ENCODE measurements around the gene PCID2. TPM values are rescaled to one million over a fixed set of nuclear protein-coding genes. Genes with fewer than 3 reads are reported as not detected.

Gene PCID2
- total RNA-seq, 2 experiments from 2014 or later, result 60.3 to 68.0 TPM

DNA sequence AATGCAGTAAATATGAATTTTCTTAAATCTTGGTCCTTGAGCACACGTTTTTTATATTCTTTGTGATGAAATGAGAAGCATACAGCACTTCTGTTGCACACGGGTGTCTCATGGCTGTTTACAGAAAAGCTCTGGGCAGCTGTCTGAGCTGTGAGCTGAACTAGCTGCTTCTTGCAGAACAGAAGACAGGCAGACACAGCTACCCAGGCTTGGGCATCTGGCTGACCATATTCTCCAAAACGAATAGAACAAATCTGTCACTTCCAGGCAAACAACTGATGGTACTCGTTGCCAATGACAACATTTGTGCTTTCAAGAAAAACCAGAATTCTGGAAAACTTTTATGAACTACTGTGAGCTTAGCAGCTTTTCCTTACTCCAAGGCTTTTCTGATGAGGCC, 16.2 kb downstream of the PCID2 start:
- H3K36me3 Mint-ChIP-seq, result peaks cover 46% of the 10 kb centered on the region
- H3K4me1 Mint-ChIP-seq, result peaks cover 19% of the 10 kb centered on the region
- H3K9me3 Mint-ChIP-seq (ENCODE audit: low read depth), result peaks cover 2% of the 10 kb centered on the region
- CTCF ChIA-PET, result no interaction called here
- no peak overlapping the region for H3K4me3 Mint-ChIP-seq
- H3K27ac Mint-ChIP-seq, result no peak overlapping the region
- H3K27me3 Mint-ChIP-seq, result no peaks in the 10 kb centered on the region
- DNase-seq (no peak), ATAC-seq (no peak)

DNA sequence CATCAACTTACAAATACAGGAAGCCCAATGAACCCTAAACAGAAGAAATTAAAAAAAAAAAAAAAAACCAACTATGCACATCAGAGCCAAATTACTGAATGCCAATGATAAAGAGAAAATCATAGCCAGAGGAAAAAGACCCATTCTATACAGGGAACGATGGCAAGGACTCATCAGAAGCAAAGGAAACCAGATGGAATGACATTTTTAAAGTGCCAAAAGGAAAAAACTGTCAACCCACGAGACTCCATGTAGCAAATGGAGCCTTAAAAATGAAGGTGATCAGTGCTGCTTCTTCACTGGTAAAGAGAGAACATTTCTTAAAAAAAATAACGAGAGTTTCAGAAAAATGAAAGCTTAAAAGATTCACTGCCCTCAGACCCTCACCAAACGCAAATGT, 18.3 kb downstream of the PCID2 start:
- Mint-ChIP-seq H3K9me3 (ENCODE audit: low read depth) (peaks cover 2% of the 10 kb centered on the region), H3K27me3 (no peaks in the 10 kb centered on the region), H3K4me3 (no peak overlapping the region), H3K27ac (no peak overlapping the region), H3K36me3 (peaks cover 46% of the 10 kb centered on the region), H3K4me1 (peaks cover 36% of the 10 kb centered on the region)
- no peak for ATAC-seq
- DNase-seq, result no peak
- CTCF ChIA-PET, result no interaction called here

DNA sequence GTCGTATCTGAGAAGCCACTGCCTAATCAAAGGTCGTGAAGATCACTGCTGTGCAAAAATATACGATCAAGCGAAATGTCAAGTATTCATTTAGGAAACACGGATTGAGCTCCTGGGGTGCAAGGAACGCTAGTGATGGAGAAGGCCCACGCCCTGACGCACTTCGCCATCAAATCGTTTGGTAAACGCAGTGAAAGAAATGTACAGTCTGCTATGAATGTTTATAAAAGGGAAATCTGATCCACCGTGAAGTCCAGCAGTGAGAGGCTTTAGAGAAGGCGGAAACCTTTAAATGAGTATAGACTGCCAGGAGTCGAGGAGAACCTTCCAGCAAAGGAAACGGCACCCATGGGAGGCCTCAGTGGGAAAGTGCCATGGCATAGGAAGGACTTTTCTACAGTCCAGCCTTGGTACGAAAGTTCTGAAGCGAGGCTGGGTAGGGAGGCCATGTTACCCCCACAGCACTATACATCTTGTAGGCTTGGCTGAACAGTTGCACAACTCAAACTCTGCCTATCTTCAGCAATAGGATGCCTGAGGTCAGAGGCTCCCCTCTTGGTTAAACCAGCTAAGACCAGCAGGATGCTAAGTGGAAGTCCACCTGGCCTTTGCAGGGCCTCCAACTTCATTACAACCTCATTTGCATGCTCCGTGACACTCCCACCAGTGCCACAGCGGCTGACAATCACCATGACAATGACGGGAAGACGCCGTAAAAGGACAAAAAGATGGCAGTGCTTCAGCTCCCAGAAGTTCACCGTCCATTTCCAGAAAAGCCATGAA, 20.4 kb downstream of the PCID2 start:
- Mint-ChIP-seq H3K9me3 (ENCODE audit: low read depth) (peaks cover 2% of the 10 kb centered on the region), H3K4me1 (peaks cover 53% of the 10 kb centered on the region), H3K27ac (peak overlapping the region; percentile 33), H3K36me3 (peaks cover 52% of the 10 kb centered on the region), H3K27me3 (no peaks in the 10 kb centered on the region), H3K4me3 (no peak overlapping the region)
- CTCF ChIA-PET, result no interaction called here
- no peak for DNase-seq
- no peak for ATAC-seq

DNA sequence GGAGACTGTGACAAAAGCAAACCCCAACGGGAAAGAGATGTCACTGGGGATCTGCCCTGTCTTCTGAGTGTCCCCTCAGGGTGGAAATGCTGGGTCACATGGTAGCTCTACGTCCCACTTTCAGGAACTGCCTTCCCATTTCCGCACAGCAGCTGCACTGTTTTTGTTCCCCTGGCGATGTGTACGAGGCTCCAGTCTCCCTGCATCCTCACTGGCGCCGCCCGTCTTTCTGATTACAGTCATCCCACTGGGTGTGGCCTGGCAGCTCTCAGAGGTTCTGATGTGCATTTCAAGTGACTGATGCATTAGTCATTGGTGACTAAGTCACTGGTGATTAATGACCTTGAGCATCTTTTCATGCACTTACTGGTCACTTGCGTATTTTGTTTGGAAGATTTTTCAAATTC, 21.2 kb downstream of the PCID2 start:
- peak; percentile 55 for DNase-seq

DNA sequence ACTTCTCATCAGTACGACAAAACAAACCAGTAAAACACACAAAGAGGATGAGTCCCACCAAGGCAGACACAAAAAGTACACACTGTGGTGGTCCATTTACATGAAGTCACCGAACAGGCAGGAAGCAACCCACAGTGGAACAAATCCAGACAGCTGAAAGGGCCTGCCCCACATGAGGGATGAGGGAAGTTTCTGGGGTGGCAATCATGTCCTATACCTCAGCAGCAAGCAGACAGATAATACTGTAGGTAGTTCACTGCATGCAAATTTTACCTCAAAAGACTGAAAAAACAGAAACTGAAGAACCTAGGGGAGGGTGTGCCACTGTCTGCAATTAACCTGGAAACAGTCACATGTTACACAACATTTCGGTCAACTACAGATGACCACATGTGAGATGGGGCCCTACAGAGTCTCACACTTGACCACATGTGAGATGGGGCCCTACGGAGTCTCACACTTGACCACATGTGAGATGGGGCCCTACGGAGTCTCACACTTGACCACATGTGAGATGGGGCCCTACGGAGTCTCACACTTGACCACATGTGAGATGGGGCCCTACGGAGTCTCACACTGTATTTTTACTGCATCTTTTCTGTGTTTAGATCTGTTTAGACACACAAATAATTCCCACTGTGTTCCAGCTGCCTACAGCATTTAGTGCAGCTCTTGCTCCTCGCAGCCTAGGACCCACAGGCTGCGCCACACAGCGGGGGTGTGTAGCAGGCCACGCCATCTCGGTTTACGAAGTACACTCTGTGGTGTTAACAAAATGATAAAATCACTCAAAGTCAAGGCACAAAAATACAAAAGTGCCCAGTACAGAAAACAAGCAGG, 22.2 kb downstream of the PCID2 start:
- Mint-ChIP-seq H3K4me1 (peaks cover 60% of the 10 kb centered on the region), H3K27me3 (no peaks in the 10 kb centered on the region), H3K36me3 (peaks cover 57% of the 10 kb centered on the region), H3K9me3 (ENCODE audit: low read depth) (peaks cover 2% of the 10 kb centered on the region), H3K4me3 (peak overlapping the region; percentile 23), H3K27ac (peak overlapping the region; percentile 63)
- CTCF ChIA-PET, result interaction anchor here (0.6 to 4.0 kb wide), 3 partner anchors 17 to 23 kb away, joined by 3 to 18 read pairs (median 4); partner anchors contain the start of genes CUL4A and PCID2
- DNase-seq (no peak), ATAC-seq (peak; percentile 35)

More for the DNA sequence above, 21.2 kb downstream of the PCID2 start:
- Mint-ChIP-seq H3K4me3 (no peak overlapping the region), H3K27ac (peak overlapping the region; percentile 56), H3K36me3 (peaks cover 54% of the 10 kb centered on the region), H3K9me3 (ENCODE audit: low read depth) (peaks cover 2% of the 10 kb centered on the region), H3K4me1 (peaks cover 56% of the 10 kb centered on the region), H3K27me3 (no peaks in the 10 kb centered on the region)
- peak; percentile 28 for ATAC-seq
- CTCF ChIA-PET, result interaction anchor here (0.6 to 4.0 kb wide), 3 partner anchors 16 to 279 kb away, joined by 3 to 18 read pairs (median 4); partner anchors contain the start of genes CUL4A and PCID2

DNA sequence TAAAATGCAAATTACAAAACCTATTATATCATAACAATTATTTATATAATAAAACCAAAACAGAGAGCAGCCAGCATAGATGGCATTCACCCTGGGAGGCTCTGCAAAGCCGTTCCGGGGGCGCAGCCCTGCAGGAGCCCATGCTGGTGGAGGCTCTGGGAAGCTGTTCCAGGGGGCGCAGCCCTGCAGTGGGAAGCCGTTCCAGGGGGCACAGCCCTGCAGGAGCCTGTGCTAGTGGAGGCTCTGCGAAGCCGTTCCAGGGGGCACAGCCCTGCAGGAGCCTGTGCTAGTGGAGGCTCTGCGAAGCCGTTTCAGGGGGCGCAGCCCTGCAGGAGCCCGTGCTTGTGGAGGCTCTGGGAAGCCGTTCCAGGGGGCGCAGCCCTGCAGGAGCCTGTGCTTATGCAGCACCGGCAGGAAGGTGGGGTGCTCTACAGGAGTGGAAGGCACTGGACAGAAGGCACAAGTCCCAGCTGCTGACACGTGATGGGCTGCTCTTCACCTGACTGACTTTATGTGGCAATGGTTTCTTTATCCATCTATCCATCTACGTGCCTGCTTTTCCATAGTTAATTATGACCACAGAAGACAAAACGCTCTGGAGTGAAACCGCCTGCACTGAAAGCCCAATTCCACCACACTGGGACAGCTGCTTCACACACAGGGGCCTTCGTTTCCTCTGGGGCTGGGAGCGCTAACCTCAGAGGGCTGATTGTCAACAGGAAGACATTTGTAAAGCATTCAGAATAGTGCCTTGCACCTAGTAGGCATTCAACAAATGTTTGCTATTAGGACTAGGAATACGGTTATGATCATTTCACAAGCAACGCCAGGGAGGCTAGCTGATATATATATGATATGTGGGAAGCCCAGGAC, 23.7 kb downstream of the PCID2 start:
- Mint-ChIP-seq H3K36me3 (peaks cover 57% of the 10 kb centered on the region), H3K27me3 (no peaks in the 10 kb centered on the region), H3K9me3 (ENCODE audit: low read depth) (peaks cover 2% of the 10 kb centered on the region), H3K27ac (peak overlapping the region; percentile 79), H3K4me3 (peak overlapping the region; percentile 51), H3K4me1 (peaks cover 69% of the 10 kb centered on the region)
- CTCF ChIA-PET, result interaction anchor here (4.0 kb wide), 1 partner anchor 25 kb away, joined by 18 read pairs; the partner anchor contains the start of genes CUL4A and PCID2
- ATAC-seq, result peak; percentile 76
- peak; percentile 68 for DNase-seq

DNA sequence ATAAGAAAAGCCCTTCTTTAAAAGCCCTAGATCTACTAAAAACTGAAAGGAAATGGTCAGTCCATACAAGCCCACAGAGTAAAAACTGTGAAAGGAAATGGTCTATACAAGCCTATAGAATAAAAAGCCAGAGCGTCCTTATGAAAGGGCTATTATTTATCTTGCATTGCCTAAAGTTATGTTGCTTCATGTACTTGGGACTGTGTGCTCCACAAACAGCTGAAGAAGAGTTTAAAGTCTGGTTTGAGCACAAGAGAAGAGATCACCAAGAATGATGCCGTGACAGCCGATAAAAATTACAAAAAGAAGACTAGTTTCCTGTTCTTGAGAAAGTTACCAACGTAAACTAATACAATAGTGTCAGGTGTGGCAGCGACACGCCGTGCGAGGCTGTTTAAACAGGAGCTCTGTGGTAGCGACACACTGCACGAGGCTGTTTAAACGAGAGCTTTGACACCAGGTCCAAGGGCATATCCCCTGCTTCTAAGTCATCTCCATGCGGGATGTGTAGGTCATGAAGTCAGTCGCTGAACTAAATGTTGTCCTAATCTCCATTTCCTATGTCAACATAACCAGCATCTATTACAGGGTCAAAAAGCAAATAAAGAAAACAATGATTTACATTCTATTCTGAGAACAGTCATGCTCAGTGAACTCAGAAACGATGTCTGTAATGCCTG, 24.9 kb downstream of the PCID2 start:
- no peaks in the 10 kb centered on the region for H3K27me3 Mint-ChIP-seq
- peak overlapping the region; percentile 25 for H3K27ac Mint-ChIP-seq
- no peak overlapping the region for H3K4me3 Mint-ChIP-seq
- CTCF ChIA-PET, result interaction anchor here (4.0 kb wide), 1 partner anchor 26 kb away, joined by 18 read pairs; the partner anchor contains the start of genes CUL4A and PCID2
- ATAC-seq (no peak), DNase-seq (no peak)
- peaks cover 2% of the 10 kb centered on the region for H3K9me3 Mint-ChIP-seq (ENCODE audit: low read depth)
- peaks cover 73% of the 10 kb centered on the region for H3K4me1 Mint-ChIP-seq
- H3K36me3 Mint-ChIP-seq, result peaks cover 58% of the 10 kb centered on the region

DNA sequence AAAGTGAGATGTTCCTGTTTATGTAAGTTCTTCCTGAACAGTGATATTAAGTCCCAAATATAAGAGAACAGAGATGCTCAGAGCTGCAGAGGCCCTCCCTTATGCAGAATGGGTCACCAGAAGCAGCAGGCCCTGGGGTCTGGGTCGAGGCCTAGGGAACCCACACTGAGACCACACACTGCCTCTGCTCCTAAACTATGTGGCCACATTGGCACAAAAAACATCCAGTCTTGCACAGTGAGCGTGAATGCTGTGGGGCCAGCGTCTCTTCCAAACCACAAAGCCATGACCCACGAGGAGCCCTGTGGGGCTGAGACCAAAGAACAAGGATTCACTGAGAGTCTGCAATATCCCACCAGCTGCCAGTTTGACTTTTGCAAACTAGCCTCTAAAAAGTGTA, 26.4 kb downstream of the PCID2 start:
- H3K27me3 Mint-ChIP-seq, result no peaks in the 10 kb centered on the region
- CTCF ChIA-PET, result interaction anchor here (1.5 kb wide), 1 partner anchor 25 kb away, joined by 3 read pairs; no protein-coding TSS in a partner anchor
- no peak overlapping the region for H3K4me3 Mint-ChIP-seq
- ATAC-seq (no peak), DNase-seq (no peak)
- no peak overlapping the region for H3K27ac Mint-ChIP-seq
- peaks cover 65% of the 10 kb centered on the region for H3K4me1 Mint-ChIP-seq
- peaks cover 54% of the 10 kb centered on the region for H3K36me3 Mint-ChIP-seq
- no peaks in the 10 kb centered on the region for H3K9me3 Mint-ChIP-seq (ENCODE audit: low read depth)

DNA sequence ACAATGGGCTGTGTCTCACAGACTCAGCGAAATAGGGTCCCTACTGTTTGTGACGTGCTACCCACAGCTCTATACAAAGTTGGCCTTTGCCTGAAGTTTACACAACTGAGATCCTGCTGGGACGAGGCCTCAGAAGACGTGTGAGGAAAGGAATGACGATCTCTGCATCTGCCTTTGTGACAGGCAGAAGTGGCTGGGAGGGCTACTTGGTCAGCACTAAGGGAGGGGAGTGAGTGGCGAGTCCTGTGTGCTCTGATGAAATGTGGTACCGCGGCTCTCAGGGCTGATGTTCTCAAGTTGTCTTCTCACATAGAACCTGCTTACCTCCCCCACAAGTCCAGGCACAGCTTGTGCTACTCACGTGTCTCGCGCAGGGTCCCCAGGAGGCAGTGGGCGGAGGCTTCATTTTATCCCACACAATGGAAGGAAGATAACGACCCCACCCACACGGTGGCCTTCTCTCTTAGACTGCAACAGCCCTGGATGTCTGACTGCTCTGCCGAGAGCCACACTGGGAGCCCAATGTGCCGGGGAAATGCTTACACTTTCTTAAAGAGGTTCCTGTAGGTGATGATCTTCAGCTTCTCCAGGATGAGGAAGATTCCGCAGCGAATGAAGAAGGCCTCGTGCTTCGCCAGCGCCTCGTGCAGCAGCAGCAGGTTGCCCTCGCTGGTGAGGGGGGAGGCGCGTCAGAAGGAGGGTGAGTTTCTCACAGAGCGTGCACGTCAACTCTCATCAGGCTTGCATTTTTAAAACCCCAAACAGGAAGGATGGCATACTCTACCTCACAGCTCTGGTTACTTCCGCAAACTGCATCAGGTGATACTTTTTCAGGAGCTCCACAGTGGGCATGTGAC, 28.9 kb downstream of the PCID2 start:
- Mint-ChIP-seq H3K4me1 (peaks cover 61% of the 10 kb centered on the region), H3K36me3 (peaks cover 61% of the 10 kb centered on the region), H3K27ac (peak overlapping the region; percentile 73), H3K4me3 (no peak overlapping the region), H3K27me3 (no peaks in the 10 kb centered on the region), H3K9me3 (ENCODE audit: low read depth) (no peaks in the 10 kb centered on the region)
- CTCF ChIA-PET, result no interaction called here
- ATAC-seq, result peak; percentile 28
- no peak for DNase-seq

DNA sequence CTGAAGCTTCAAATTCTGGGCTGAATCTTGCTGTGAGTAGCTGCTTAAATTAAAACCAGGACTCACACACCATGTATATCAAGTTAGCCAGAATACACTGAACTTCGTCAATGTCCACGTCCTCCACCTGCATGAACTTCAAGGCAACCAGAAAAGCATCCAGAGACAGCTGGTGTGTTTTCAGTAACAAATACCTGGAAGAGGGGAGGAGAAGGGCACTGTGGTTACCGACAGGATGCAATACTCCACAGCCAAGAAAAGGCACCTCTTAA, 29.6 kb downstream of the PCID2 start:
- no peak overlapping the region for H3K27ac Mint-ChIP-seq
- ATAC-seq (no peak), DNase-seq (no peak)
- H3K36me3 Mint-ChIP-seq, result peaks cover 62% of the 10 kb centered on the region
- H3K9me3 Mint-ChIP-seq (ENCODE audit: low read depth), result no peaks in the 10 kb centered on the region
- CTCF ChIA-PET, result no interaction called here
- peaks cover 56% of the 10 kb centered on the region for H3K4me1 Mint-ChIP-seq
- no peak overlapping the region for H3K4me3 Mint-ChIP-seq
- H3K27me3 Mint-ChIP-seq, result no peaks in the 10 kb centered on the region

DNA sequence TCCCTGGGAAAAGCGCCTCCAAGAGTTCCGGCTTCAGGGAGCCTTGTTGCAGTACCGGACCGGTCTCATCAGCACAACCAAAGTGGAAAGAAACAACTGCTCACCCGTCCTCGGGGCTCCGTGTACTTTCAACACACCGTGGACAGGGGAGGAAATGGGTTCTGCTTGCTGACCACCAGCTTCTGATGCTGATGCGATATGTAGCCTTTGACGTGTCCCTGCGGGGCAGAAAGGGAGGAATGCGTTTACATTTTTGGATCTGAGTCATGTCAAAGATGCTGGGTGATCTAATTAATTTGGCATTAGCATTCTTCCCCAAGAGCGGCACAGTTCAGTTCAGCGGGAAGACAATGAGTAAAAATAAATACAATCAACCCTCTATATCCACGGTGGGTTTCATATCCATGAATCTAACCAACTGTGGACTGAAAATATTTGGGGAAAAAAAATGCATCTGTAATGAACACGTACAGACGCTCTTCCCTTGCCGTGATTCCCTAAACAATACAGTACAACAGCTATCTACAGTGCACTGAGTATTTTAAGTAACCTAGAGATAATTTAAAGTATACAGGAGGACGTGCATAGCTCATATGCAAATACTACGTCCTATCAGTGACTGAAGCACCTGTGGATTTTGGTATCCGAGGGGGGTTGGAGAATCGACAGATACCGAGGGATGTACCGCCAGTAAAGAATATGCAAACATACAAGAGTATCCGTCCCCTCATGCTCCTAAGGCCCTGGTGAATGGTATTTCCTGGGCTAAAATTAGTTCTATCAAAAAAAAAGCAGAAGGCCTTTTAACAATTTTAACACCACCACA, 30.2 kb downstream of the PCID2 start:
- Mint-ChIP-seq H3K9me3 (ENCODE audit: low read depth) (no peaks in the 10 kb centered on the region), H3K27ac (no peak overlapping the region), H3K27me3 (no peaks in the 10 kb centered on the region), H3K4me1 (peaks cover 51% of the 10 kb centered on the region), H3K36me3 (peaks cover 57% of the 10 kb centered on the region), H3K4me3 (no peak overlapping the region)
- ATAC-seq, result no peak
- no peak for DNase-seq
- CTCF ChIA-PET, result no interaction called here

Measured in activated CD8-positive, alpha-beta memory T cell treated with anti-CD3 and anti-CD28 coated beads, Interleukin-2, amount 10 ng/mL, durations not matched to agents 7 days and 5 days (primary cell).